ENCODE data around the gene SIRT3.
"Not testable (repeated sequence)": the region's sequence is repeated elsewhere in the genome, so short reads cannot be mapped to it uniquely, and the experiment has no call there.

The SIRT3 gene

DNA sequence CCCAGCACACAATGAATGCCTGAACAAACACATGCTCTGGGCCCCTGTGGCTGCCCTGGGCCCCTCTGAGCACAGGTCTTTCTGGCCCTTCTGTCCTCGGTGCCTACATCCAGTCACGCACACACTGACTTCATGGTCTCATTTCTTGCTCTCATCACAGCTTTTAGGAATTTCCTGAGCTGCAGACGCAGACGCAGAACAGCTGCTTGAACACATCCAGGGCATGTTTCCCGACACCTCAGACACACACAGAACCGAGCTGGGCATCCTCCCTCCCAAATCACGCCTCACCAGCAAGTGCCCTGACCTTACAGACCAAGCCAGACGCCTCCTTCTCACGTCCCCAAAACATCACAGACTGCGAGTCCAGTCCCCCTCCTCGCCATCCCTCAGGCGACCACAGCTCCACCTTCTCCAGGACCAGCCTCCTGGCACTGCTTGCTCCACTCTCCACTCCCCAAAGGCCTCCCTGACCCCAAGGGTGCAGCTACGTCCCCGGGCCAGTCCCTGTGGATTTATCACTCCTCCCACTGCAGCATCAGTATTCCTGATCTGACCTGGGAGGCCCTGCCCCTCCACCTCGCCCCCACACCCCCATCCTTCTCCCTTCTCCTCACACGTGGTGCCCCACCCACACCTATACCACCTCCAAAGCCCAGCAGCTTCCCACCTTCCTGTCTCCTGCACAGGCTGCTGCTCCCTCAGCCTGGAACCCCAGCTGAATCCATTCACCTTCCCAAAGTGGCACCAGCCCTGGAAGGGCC, 12.9 kb downstream of the SIRT3 start:
- H3K4me3 ChIP-seq (ENCODE audit: low read length) = no peak overlapping the region
- no peak overlapping the region for H2BK15ac ChIP-seq (replicated peaks; ENCODE audit: low read depth)
- no peaks in the 10 kb centered on the region for H3K36me3 ChIP-seq (ENCODE audit: control insufficient read depth, insufficient read depth, low read length)
- H3K4ac ChIP-seq (ENCODE audit: low read depth, low read length) = no peak overlapping the region
- H3K56ac ChIP-seq (ENCODE audit: low read length) = no peak overlapping the region
- no peak overlapping the region for H2BK5ac ChIP-seq (ENCODE audit: low read length)
- H3K4me1 ChIP-seq (ENCODE audit: control insufficient read depth, low read depth, low read length) = no peaks in the 10 kb centered on the region
- WGBS (ENCODE audit: extremely low coverage, insufficient coverage, low lambda C conversion rate) = no CpG with 5 or more reads among the region's 16 CpGs
- DNase-seq = no peak
- no peaks in the 10 kb centered on the region for H3K27me3 ChIP-seq (ENCODE audit: insufficient read depth, low read length, poor library complexity)
- no peak overlapping the region for H4K8ac ChIP-seq (ENCODE audit: low read depth, low read length)
- H3K4me2 ChIP-seq (ENCODE audit: low read length) = no peak overlapping the region
- H3K79me2 ChIP-seq (ENCODE audit: control insufficient read depth, insufficient read depth, low read length) = no peaks in the 10 kb centered on the region
- no peak overlapping the region for H3K23ac ChIP-seq (ENCODE audit: low read length)
- no peak overlapping the region for H3K27ac ChIP-seq (ENCODE audit: low read depth, low read length)
- no peaks in the 10 kb centered on the region for H3K79me1 ChIP-seq (ENCODE audit: low read length)
- no peak overlapping the region for H4K5ac ChIP-seq (ENCODE audit: low read length)
- no peak overlapping the region for H2BK120ac ChIP-seq (ENCODE audit: low read depth, low read length)
- no peak overlapping the region for H3K18ac ChIP-seq (ENCODE audit: low read length)
- no peak overlapping the region for H2AK5ac ChIP-seq (ENCODE audit: low read length)
- no peak overlapping the region for H3K9ac ChIP-seq (ENCODE audit: low read length)

DNA sequence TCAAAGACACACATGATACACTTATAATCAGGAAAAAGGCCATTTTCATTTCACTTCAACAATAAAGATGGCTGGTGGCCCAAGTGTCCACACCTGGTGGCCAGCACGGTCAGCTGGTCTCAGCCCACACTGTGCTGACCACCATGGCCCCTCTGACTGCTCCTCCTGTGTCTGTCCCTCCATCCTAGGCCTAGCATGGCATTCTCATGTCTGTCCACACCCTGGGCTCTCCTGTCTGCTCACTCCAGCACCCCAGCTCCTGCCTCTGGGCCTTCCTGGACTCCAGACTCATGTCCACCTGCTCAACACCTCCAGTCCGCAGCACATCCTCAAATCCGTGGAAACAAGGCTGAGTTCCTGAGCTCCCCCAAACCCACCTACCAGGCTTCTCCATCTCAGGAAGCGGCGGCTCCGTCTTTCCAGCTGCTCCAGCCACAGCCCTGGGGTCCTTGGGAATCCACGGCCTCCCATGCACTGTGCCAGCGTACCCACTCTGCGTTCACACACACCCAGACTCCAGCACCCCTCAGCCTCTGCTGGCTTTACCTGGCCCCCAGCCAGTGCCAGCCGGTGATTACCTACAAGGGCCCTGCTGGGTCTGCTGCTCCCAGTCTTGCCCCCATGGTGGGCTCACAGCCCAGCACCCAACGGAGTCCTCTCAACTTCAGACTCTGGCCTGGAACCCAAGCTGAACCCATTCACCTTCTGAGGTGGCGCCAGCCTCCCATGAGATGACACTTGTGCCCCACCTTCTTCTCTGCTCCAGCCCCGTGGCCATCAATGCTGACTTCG, 13.9 kb downstream of the SIRT3 start:
- WGBS (ENCODE audit: extremely low coverage, insufficient coverage, low lambda C conversion rate) = no CpG with 5 or more reads among the region's 14 CpGs
- no peak overlapping the region for H3K27ac ChIP-seq (ENCODE audit: low read depth, low read length)

DNA sequence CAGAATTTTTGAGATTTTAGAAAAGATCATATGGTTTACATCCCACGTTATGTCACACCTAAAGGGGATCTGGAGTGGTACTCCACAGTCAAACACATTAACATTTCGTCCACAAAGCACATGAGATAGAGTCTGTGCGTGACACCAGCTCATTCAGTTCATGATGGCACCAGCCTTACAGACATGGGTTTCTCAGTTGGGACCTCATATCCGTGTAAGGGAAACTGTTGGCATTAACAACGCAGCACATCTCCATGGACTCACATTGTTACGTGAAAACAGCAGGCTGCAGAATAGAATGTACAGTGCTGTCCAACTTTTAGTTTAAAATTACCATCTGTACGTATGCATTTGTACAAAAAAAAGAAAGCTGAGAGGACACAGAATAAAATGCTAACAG, 14.6 kb downstream of the SIRT3 start:
- Histone ChIP-seq H3K79me1 (ENCODE audit: low read length) (no peaks in the 10 kb centered on the region), H4K8ac (ENCODE audit: low read depth, low read length) (no peak overlapping the region), H3K4me2 (ENCODE audit: low read length) (no peak overlapping the region), H3K4me1 (ENCODE audit: control insufficient read depth, low read depth, low read length) (no peaks in the 10 kb centered on the region), H2BK5ac (ENCODE audit: low read length) (no peak overlapping the region), H3K4ac (ENCODE audit: low read depth, low read length) (no peak overlapping the region), H3K36me3 (ENCODE audit: control insufficient read depth, insufficient read depth, low read length) (no peaks in the 10 kb centered on the region), H3K18ac (ENCODE audit: low read length) (no peak overlapping the region), H4K5ac (ENCODE audit: low read length) (no peak overlapping the region), H3K27ac (ENCODE audit: low read depth, low read length) (no peak overlapping the region), H2BK120ac (ENCODE audit: low read depth, low read length) (no peak overlapping the region), H3K9ac (ENCODE audit: low read length) (no peak overlapping the region), H3K56ac (ENCODE audit: low read length) (no peak overlapping the region), H2AK5ac (ENCODE audit: low read length) (no peak overlapping the region), H2BK15ac (replicated peaks; ENCODE audit: low read depth) (no peak overlapping the region), H3K4me3 (ENCODE audit: low read length) (no peak overlapping the region), H3K79me2 (ENCODE audit: control insufficient read depth, insufficient read depth, low read length) (no peaks in the 10 kb centered on the region), H3K27me3 (ENCODE audit: insufficient read depth, low read length, poor library complexity) (no peaks in the 10 kb centered on the region), H3K23ac (ENCODE audit: low read length) (no peak overlapping the region)
- no peak for DNase-seq
- no CpG with 5 or more reads among the region's 7 CpGs for WGBS (ENCODE audit: extremely low coverage, insufficient coverage, low lambda C conversion rate)

More for the DNA sequence above, 13.9 kb downstream of the SIRT3 start:
- no peaks in the 10 kb centered on the region for H3K4me1 ChIP-seq (ENCODE audit: control insufficient read depth, low read depth, low read length)
- no peak overlapping the region for H3K4me2 ChIP-seq (ENCODE audit: low read length)
- H3K4ac ChIP-seq (ENCODE audit: low read depth, low read length) = no peak overlapping the region
- H4K5ac ChIP-seq (ENCODE audit: low read length) = no peak overlapping the region
- H3K18ac ChIP-seq (ENCODE audit: low read length) = no peak overlapping the region
- no peaks in the 10 kb centered on the region for H3K27me3 ChIP-seq (ENCODE audit: insufficient read depth, low read length, poor library complexity)
- H2BK5ac ChIP-seq (ENCODE audit: low read length) = no peak overlapping the region
- H3K36me3 ChIP-seq (ENCODE audit: control insufficient read depth, insufficient read depth, low read length) = no peaks in the 10 kb centered on the region
- H3K56ac ChIP-seq (ENCODE audit: low read length) = no peak overlapping the region
- no peak overlapping the region for H3K4me3 ChIP-seq (ENCODE audit: low read length)
- H2BK15ac ChIP-seq (replicated peaks; ENCODE audit: low read depth) = no peak overlapping the region
- H3K79me2 ChIP-seq (ENCODE audit: control insufficient read depth, insufficient read depth, low read length) = no peaks in the 10 kb centered on the region
- H3K79me1 ChIP-seq (ENCODE audit: low read length) = no peaks in the 10 kb centered on the region
- H2BK120ac ChIP-seq (ENCODE audit: low read depth, low read length) = no peak overlapping the region
- no peak overlapping the region for H4K8ac ChIP-seq (ENCODE audit: low read depth, low read length)
- H3K23ac ChIP-seq (ENCODE audit: low read length) = no peak overlapping the region
- H2AK5ac ChIP-seq (ENCODE audit: low read length) = no peak overlapping the region
- no peak overlapping the region for H3K9ac ChIP-seq (ENCODE audit: low read length)
- DNase-seq = no peak

GRCh38 chr11:220641-221215, 15.4 kb downstream of the SIRT3 start:
- DNase-seq = peak; percentile 74
- H4K5ac ChIP-seq (ENCODE audit: low read length); H2BK15ac ChIP-seq (replicated peaks; ENCODE audit: low read depth): not testable (repeated sequence)

DNA sequence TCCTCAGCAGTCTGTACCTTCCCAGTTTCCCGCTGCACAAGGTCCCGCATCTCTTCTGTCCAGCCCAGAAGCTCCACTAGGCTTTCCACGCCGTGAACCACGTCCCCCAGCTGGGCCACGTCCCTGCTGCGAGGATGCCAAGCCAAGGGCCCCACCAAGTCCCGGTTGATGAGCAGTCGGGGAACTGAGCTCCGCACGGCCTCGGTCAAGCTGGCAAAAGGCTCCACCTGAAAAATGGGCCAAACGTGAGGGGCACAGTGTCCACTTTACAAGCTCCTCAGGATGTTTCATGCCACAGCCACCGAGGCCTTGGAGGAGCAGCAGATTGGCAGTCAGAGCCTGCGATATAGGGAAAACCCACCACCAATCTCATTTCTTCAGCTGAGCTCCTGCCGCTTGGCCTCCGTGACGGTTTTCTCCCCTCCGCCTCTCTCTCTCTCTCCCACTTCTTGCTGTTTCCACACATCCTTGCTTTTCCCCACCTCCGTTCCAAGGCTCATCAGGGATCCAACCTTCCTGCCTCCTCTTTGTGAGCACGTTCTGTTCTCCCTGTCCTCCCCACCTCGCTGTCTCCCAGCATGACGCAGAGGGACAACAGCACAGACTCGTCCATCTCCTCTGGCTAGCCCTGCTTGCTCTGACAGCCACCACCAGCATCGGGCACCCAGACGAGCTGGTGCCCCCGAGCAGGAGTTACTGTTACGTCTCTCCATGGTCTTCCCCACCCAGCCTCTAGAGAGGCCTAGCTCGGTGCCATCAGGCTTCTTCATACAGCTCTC, 17.1 kb downstream of the SIRT3 start:
- H3K4me3 ChIP-seq (ENCODE audit: low read length) = no peak overlapping the region
- no peaks in the 10 kb centered on the region for H3K4me1 ChIP-seq (ENCODE audit: control insufficient read depth, low read depth, low read length)
- H3K36me3 ChIP-seq (ENCODE audit: control insufficient read depth, insufficient read depth, low read length) = peaks cover 6% of the 10 kb centered on the region
- no peak overlapping the region for H2BK120ac ChIP-seq (ENCODE audit: low read depth, low read length)
- H3K56ac ChIP-seq (ENCODE audit: low read length) = no peak overlapping the region
- no peak overlapping the region for H3K23ac ChIP-seq (ENCODE audit: low read length)
- no peaks in the 10 kb centered on the region for H3K79me2 ChIP-seq (ENCODE audit: control insufficient read depth, insufficient read depth, low read length)
- H4K5ac ChIP-seq (ENCODE audit: low read length) = no peak overlapping the region
- WGBS (ENCODE audit: extremely low coverage, insufficient coverage, low lambda C conversion rate) = no CpG with 5 or more reads among the region's 29 CpGs
- H3K27me3 ChIP-seq (ENCODE audit: insufficient read depth, low read length, poor library complexity) = no peaks in the 10 kb centered on the region
- no peak overlapping the region for H3K4ac ChIP-seq (ENCODE audit: low read depth, low read length)
- H3K79me1 ChIP-seq (ENCODE audit: low read length) = no peaks in the 10 kb centered on the region
- H3K18ac ChIP-seq (ENCODE audit: low read length) = no peak overlapping the region
- no peak for DNase-seq
- H4K8ac ChIP-seq (ENCODE audit: low read depth, low read length) = no peak overlapping the region
- no peak overlapping the region for H3K9ac ChIP-seq (ENCODE audit: low read length)
- no peak overlapping the region for H2BK5ac ChIP-seq (ENCODE audit: low read length)
- H2BK15ac ChIP-seq (replicated peaks; ENCODE audit: low read depth) = no peak overlapping the region
- no peak overlapping the region for H2AK5ac ChIP-seq (ENCODE audit: low read length)
- H3K27ac ChIP-seq (ENCODE audit: low read depth, low read length) = no peak overlapping the region
- H3K4me2 ChIP-seq (ENCODE audit: low read length) = no peak overlapping the region

More at GRCh38 chr11:220641-221215, 15.4 kb downstream of the SIRT3 start:
- H3K18ac ChIP-seq (ENCODE audit: low read length); H3K27ac ChIP-seq (ENCODE audit: low read depth, low read length); H3K79me1 ChIP-seq (ENCODE audit: low read length); H3K27me3 ChIP-seq (ENCODE audit: insufficient read depth, low read length, poor library complexity); H2AK5ac ChIP-seq (ENCODE audit: low read length); H3K79me2 ChIP-seq (ENCODE audit: control insufficient read depth, insufficient read depth, low read length); H4K8ac ChIP-seq (ENCODE audit: low read depth, low read length); H3K4ac ChIP-seq (ENCODE audit: low read depth, low read length); H3K56ac ChIP-seq (ENCODE audit: low read length); H2BK120ac ChIP-seq (ENCODE audit: low read depth, low read length); H3K4me2 ChIP-seq (ENCODE audit: low read length); H3K4me3 ChIP-seq (ENCODE audit: low read length); H3K9ac ChIP-seq (ENCODE audit: low read length); H3K23ac ChIP-seq (ENCODE audit: low read length); H2BK5ac ChIP-seq (ENCODE audit: low read length); H3K36me3 ChIP-seq (ENCODE audit: control insufficient read depth, insufficient read depth, low read length); H3K4me1 ChIP-seq (ENCODE audit: control insufficient read depth, low read depth, low read length): not testable (repeated sequence)
- no CpG with 5 or more reads among the region's 3 CpGs for WGBS (ENCODE audit: extremely low coverage, insufficient coverage, low lambda C conversion rate)
